ENCODE results near the gene MTG1. TPM values are rescaled to one million over a fixed set of nuclear protein-coding genes. Genes with fewer than 3 reads are reported as not detected.
A peak's percentile ranks its signal among the peaks of the same experiment; 100 is the strongest.

The MTG1 gene
- total and polyA plus RNA-seq, 2 donors (not counting 1 experiment from before 2014, with no cell fraction given), result 90.0 to 117 TPM

GRCh38 chr10:133388236-133388972 lies 5.6 kb upstream of the MTG1 start:
- H3K4me1 Mint-ChIP-seq, result peaks cover 56% of the 10 kb centered on the region

More at GRCh38 chr10:133388236-133388972, 5.6 kb upstream of the MTG1 start:
- Histone ChIP-seq H3K4me1 (ENCODE audit: control insufficient read depth in 2 of 2, insufficient read depth in 2 of 2, low read length in 2 of 2) (peaks cover 55 to 58% of the 10 kb centered on the region in 2 donors), H3K9me3 (ENCODE audit: control extremely low read depth in 1 of 3, control insufficient read depth in 2 of 3, insufficient read depth in 1 of 3, low read length in 2 of 3) (no peaks in the 10 kb centered on the region), H2AFZ (ENCODE audit: insufficient read depth, low read depth, low read length, poor library complexity, severe bottlenecking) (peak overlapping the region; percentile 52), H3K4me2 (replicated peaks; ENCODE audit: low read depth, low read length, poor library complexity, severe bottlenecking) (peak overlapping the region; percentile 83), H3K36me3 (replicated peaks in 1 of 2; ENCODE audit: control extremely low read depth in 1 of 2, control insufficient read depth in 1 of 2, extremely low read depth in 1 of 2, insufficient read depth in 2 of 2, low read length in 1 of 2) (peaks cover 0 to 16% of the 10 kb centered on the region in 2 experiments), H3K4me3 (ENCODE audit: control extremely low read depth in 1 of 5, extremely low read depth in 1 of 5, insufficient read depth in 1 of 5, low read depth in 2 of 5, low read length in 4 of 5) (peak overlapping the region; percentile 42 to 63 (median 56)), H3K27me3 (replicated peaks in 1 of 4; ENCODE audit: control extremely low read depth in 1 of 4, control insufficient read depth in 3 of 4, insufficient read depth in 4 of 4, low read length in 3 of 4) (no peaks in the 10 kb centered on the region), H4K20me1 (ENCODE audit: control insufficient read depth, insufficient read depth, low read length, poor library complexity, severe bottlenecking) (peaks cover 12% of the 10 kb centered on the region), H3K9ac (ENCODE audit: low read length) (peak overlapping the region; percentile 62), H3K79me2 (ENCODE audit: control insufficient read depth, insufficient read depth, low read length) (peaks cover 32% of the 10 kb centered on the region), H3K27ac (ENCODE audit: low read length in 2 of 2) (peak overlapping the region; percentile 77 to 81)
- ChIA-PET POLR2A (interaction anchor here (2.1 kb wide), 1 partner anchor 8 kb away, joined by 7 read pairs; no protein-coding TSS in a partner anchor), CTCF (interaction anchor here (1.2 to 1.4 kb wide), 2 partner anchors 31 to 59 kb away, joined by 3 to 6 read pairs; partner anchors contain the start of gene FUOM)
- Mint-ChIP-seq H3K27ac (peak overlapping the region; percentile 92), H3K27me3 (no peaks in the 10 kb centered on the region), H3K4me3 (peak overlapping the region; percentile 89), H3K9me3 (ENCODE audit: insufficient read depth) (no peaks in the 10 kb centered on the region)
- 52% methylated on average over 17 of the region's 17 CpGs for WGBS (ENCODE audit: insufficient coverage)
- no peak for ATAC-seq (ENCODE audit: low read depth)
- TF ChIP-seq CTCF (IDR thresholded peaks at IDR 0.05), result no peak
- TF ChIP-seq EZH2 (IDR thresholded peaks at IDR 0.05; ENCODE audit: borderline replicate concordance, insufficient read depth, low read depth, low read length, poor library complexity, severe bottlenecking), result no peak
- intact Hi-C loops (cut with micrococcal nuclease), result no loop called here
- peak; percentile 36 for DNase-seq

Data from B cell (primary cell).